ENCODE data around the gene MNDA. TPM values are rescaled to one million over a fixed set of nuclear protein-coding genes. Genes with fewer than 3 reads are reported as not detected.
"Not testable (repeated sequence)": the region's sequence is repeated elsewhere in the genome, so short reads cannot be mapped to it uniquely, and the experiment has no call there.

The MNDA gene
- total RNA-seq, 1 donor from 2014 or later, result 15.9 TPM

- DNase-seq (ENCODE audit: low spot score), result no peak
These were observed 7.5 kb downstream of the MNDA start for GRCh38 chr1:158838660-158839059.

GRCh38 chr1:158839566-158839965, 8.4 kb downstream of the MNDA start:
- no peak for DNase-seq (ENCODE audit: low spot score)

- no peak for DNase-seq (ENCODE audit: low spot score)
These were observed 9.1 kb downstream of the MNDA start for GRCh38 chr1:158840236-158840635.

GRCh38 chr1:158864595-158864994, 33.4 kb downstream of the MNDA start:
- no peak for DNase-seq (ENCODE audit: low spot score)

GRCh38 chr1:158870438-158870837, 39.3 kb downstream of the MNDA start:
- not testable (repeated sequence) for DNase-seq (ENCODE audit: low spot score)

- DNase-seq (ENCODE audit: low spot score), result no peak
These were observed 42.0 kb downstream of the MNDA start for GRCh38 chr1:158873141-158873540.

- DNase-seq (ENCODE audit: low spot score), result no peak
These were observed 62.5 kb downstream of the MNDA start for GRCh38 chr1:158893654-158894053.

- DNase-seq (ENCODE audit: low spot score), result no peak
These were observed 67.6 kb downstream of the MNDA start for GRCh38 chr1:158898722-158899121.

Other genes with a start within 250 kb of the MNDA start
- 3.6 TPM for gene OR10Z1, start 226.1 kb upstream of the MNDA start, total RNA-seq (ENCODE audit: insufficient read depth, low replicate concordance)
- gene SPTA1, start 144.6 kb upstream of the MNDA start, total RNA-seq (ENCODE audit: insufficient read depth, low replicate concordance), result 3.9 TPM
- 9.1 TPM for gene OR6K2, start 130.7 kb upstream of the MNDA start, total RNA-seq (ENCODE audit: insufficient read depth, low replicate concordance)
- 6.3 TPM for gene OR6K3, start 110.6 kb upstream of the MNDA start, total RNA-seq (ENCODE audit: insufficient read depth, low replicate concordance)
- gene OR6K6, start 76.6 kb upstream of the MNDA start, total RNA-seq (ENCODE audit: insufficient read depth, low replicate concordance), result 10.1 TPM
- gene OR6N1, start 59.2 kb upstream of the MNDA start, total RNA-seq (ENCODE audit: insufficient read depth, low replicate concordance), result 2.2 TPM
- 6.3 TPM for gene OR6N2, start 50.1 kb upstream of the MNDA start, total RNA-seq (ENCODE audit: insufficient read depth, low replicate concordance)
- gene PYHIN1, start 100.2 kb downstream of the MNDA start, total RNA-seq (ENCODE audit: insufficient read depth, low replicate concordance), result 5.8 TPM
- 24.8 TPM for gene IFI16, start 178.6 kb downstream of the MNDA start, total RNA-seq (ENCODE audit: insufficient read depth, low replicate concordance)
- gene AIM2, start 245.4 kb downstream of the MNDA start, total RNA-seq (ENCODE audit: insufficient read depth, low replicate concordance), result 4.3 TPM

All from umbilical cord (tissue), 2 donors.